Fibroblast of skin of scalp (primary cell): ENCODE measurements around the gene API5. TPM values are rescaled to one million over a fixed set of nuclear protein-coding genes. Genes with fewer than 3 reads are reported as not detected.
"Not testable (repeated sequence)": the region's sequence is repeated elsewhere in the genome, so short reads cannot be mapped to it uniquely, and the experiment has no call there.

Experiments used
- DNase-seq: peaks from one replicate; pipeline ENCODE4 v3.0.0-alpha.2; 2013
- polyA plus RNA-seq, 2 experiments: library from polyadenylated mRNA; unstranded; fragments of 120-200 nt; gene quantifications; one replicate each; pipeline ENCODE4 v1.2.1, GENCODE V29; 2013; ENCODE audit not compliant: insufficient read length in 2 of 2

Gene API5
- polyA plus RNA-seq (2013, experiment 1 of 2; ENCODE audit: insufficient read length) = 76.0 TPM
- 76.5 TPM for polyA plus RNA-seq (2013, experiment 2 of 2; ENCODE audit: insufficient read length)

GRCh38 chr11:43311791-43312607 is at the start of gene API5:
Gene API5, plus strand, starts transcription at chr11:43311996. Its CDS starts 132 bp downstream, at chr11:43312128.
- DNase-seq = peak; percentile 94

GRCh38 chr11:43267856-43268580 is 43.8 kb upstream of the API5 start:
- no peak for DNase-seq

GRCh38 chr11:43268786-43269185 is 43.0 kb upstream of the API5 start:
- no peak for DNase-seq

- DNase-seq = no peak
Measured at GRCh38 chr11:43269254-43269918, 42.4 kb upstream of the API5 start.

GRCh38 chr11:43270468-43270867 is 41.3 kb upstream of the API5 start:
- no peak for DNase-seq

GRCh38 chr11:43278193-43278956 is 33.4 kb upstream of the API5 start:
- peak; percentile 48 for DNase-seq

GRCh38 chr11:43282607-43283440 is 29.0 kb upstream of the API5 start:
- peak; percentile 34 for DNase-seq

GRCh38 chr11:43285826-43286225 is 26.0 kb upstream of the API5 start:
- DNase-seq = no peak

GRCh38 chr11:43289368-43289767 is 22.4 kb upstream of the API5 start:
- no peak for DNase-seq

- DNase-seq = no peak
Measured at GRCh38 chr11:43298397-43298796, 13.4 kb upstream of the API5 start.

GRCh38 chr11:43315966-43316365 is 4.2 kb downstream of the API5 start:
- no peak for DNase-seq

GRCh38 chr11:43316451-43316850 is 4.7 kb downstream of the API5 start:
- peak; percentile 29 for DNase-seq

GRCh38 chr11:43327987-43328386 is 16.2 kb downstream of the API5 start:
- peak; percentile 91 for DNase-seq

- DNase-seq = no peak
Measured at GRCh38 chr11:43328482-43328881, 16.7 kb downstream of the API5 start.

GRCh38 chr11:43341159-43341558 is 29.4 kb downstream of the API5 start:
- no peak for DNase-seq

- DNase-seq = not testable (repeated sequence)
Measured at GRCh38 chr11:43351426-43351825, 39.6 kb downstream of the API5 start.

- DNase-seq = no peak
Measured at GRCh38 chr11:43354311-43354710, 42.5 kb downstream of the API5 start.

- DNase-seq = no peak
Measured at GRCh38 chr11:43356336-43356735, 44.5 kb downstream of the API5 start.

- no peak for DNase-seq
Measured at GRCh38 chr11:43358279-43358800, 46.5 kb downstream of the API5 start.

- DNase-seq = peak; percentile 92
Measured at GRCh38 chr11:43358801-43359421, 47.1 kb downstream of the API5 start, which contains the start of gene TTC17. Gene TTC17, plus strand, starts transcription at chr11:43358920. Its CDS starts 35 bp downstream, at chr11:43358955.
